NCI-H2029 (cell line): Measurements from ENCODE around the gene IGIP.
A peak's percentile ranks its signal among the peaks of the same experiment; 100 is the strongest.
"Not testable (repeated sequence)": the region's sequence is repeated elsewhere in the genome, so short reads cannot be mapped to it uniquely, and the experiment has no call there.

Experiments
- DNase-seq: peaks from one replicate; lab custom pipeline; 2025; lab: John Stamatoyannopoulos, UW

The IGIP gene

DNA sequence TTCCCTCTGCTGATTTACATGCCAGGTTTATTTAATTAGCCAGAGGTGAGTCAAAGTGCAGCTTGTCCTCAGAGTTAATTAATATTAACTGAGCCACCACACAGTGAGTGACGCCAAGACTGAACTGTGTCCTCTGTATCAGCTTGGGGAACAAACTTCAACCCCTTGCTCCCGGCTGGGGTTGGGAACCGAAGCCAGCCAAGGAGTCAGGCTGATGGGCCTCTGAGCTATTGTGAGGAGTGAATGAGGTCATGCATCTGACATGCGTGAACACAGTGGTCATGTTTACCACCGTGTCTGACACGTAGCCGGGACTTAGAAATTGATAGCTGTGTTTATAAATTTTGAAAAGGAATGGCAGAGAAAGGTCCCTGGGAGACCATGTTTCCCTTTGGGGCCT lies 17.1 kb downstream of the IGIP start:
- no peak for DNase-seq

DNA sequence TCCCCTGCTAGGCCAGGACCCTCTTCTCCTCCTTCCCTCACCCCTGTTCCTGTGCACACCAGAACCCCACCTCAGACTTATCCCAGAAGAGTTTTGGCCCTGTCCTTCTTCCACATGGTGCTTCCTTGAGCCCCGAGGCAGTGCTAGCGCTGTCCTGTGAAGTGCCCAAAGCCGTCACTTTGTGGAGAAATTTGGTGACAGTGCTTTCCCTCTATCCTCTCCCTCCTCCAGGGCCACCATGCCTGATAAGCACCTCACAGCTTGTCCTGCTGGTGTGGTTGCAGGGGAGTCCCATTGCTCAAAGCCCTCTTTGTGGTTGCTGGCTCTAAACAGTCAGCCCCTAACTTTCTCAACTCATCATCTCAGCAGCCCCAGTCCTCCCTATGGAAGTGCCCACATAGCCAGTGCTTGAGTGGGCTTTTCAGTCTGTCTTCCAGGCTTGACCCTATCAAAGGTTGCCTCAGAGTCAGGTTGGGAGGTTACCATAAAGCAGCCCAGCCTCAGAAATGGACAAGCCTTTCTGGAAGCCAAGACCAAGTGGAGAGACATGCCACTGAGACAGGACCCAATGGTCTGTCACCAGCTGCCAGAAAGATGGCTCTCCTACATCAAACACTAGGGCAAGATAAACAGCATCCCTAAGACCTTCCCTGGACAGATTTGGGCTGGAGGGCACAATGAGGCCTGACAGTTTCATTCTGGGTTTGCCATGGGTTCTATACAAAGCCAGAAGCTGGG lies 18.0 kb downstream of the IGIP start:
- DNase-seq, result no peak

DNA sequence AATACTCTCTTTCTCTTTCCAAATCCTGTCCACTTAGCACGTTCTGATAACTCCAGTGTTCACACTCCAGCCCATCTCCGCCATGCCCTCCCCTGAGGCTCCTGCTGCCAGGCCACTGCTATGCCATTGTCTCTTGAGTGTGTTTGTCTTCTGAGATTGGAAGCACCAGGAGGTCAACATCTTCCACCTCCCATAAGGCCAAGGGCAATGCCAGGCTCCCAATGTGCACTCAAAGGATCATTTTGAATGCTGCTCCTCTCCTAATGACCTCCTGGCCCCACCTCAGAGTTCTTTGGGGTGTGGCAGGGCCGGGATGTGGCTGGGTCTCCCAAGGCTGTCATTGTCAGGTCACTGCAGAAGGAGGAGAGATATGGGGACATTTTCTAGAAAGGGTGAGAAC lies 19.5 kb downstream of the IGIP start:
- no peak for DNase-seq

DNA sequence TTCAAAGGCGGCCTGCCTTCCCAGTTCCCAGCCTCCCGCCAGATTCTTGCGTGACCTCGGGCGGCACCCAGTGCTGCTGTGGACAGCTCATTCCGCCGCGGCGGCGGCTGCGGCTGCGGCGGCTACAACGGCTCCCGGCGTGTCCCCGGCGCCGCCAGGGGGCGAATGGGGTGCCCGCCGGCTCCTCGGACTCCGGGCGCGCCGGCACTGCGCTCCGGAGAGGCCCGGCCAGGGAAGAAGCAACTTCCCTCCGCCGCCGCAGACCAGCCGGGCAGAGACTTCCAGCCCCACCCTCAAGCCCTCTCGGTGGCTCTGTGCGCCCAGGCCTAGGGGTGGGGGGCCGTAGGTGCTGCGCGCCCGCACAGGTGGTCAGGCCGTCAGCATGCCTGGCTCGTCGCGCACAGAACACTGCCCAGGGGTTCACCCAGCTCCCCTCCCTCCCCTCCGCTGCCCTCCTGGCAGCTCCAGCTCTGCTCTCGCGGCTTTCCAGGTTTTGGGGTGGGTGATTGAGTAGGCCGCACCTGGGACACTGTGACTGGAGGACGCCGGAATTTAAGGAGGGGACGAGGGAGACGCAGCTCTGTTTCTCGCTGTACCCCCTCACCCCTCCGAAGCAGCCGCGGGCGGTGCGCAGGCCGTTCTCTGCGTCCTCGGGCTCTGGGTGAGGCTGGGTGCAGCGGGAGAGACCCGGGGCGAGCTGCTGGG lies 20.2 kb downstream of the IGIP start:
- no peak for DNase-seq

DNA sequence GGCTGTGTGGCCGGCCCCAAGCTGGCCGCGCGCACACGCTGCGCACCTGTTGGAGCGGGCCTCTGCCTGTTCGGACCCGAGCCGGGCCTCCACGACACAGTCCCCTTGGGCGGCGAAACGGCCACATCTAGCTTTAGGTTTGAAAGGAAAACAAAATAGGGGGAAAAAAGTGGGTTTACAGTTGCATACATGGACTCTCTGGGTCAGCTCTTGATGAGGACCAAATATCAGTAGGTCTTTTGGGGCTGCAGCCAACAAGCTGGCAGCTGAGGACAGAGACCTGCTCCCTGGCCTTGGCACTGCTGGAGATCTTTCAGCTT lies 20.7 kb downstream of the IGIP start:
- DNase-seq, result no peak

DNA sequence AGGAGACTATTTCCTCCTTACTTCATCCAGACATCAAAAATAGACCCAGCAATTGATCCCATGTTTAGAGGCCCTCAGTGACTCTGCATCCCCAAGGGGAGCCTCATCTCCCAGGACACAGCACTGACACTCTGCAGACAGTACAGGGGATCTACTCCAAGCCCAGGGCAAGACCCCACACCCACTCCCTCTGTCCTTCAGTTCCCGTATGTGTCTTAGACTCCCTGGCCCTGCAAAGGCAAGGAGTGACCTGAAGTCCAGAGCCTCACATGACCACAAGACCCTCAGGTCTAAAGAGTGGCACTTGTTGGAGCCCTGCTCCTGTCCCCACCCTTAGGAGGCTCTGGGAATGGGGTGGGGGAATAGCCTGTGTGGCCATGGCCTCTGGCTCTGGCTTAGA lies 21.7 kb downstream of the IGIP start:
- DNase-seq, result no peak

DNA sequence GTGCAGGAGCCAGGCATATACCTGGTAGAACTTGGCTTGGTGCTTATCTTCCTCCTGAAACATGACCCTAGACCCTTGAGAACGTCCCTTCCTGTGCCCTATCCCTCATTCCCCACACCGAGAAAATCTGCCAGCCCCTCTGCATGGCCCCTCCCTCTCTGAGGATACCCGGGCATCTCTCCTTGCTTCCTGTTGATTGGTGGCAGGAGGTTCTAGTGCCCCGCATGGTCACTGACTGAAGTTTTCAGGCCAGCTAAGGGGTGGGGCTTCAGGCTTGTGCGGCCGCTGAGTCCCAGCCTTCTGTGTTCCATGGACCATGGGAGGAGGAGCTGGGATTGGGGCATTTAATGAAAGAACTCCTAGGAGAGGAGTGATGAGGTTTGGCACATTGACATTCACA lies 22.8 kb downstream of the IGIP start:
- no peak for DNase-seq

DNA sequence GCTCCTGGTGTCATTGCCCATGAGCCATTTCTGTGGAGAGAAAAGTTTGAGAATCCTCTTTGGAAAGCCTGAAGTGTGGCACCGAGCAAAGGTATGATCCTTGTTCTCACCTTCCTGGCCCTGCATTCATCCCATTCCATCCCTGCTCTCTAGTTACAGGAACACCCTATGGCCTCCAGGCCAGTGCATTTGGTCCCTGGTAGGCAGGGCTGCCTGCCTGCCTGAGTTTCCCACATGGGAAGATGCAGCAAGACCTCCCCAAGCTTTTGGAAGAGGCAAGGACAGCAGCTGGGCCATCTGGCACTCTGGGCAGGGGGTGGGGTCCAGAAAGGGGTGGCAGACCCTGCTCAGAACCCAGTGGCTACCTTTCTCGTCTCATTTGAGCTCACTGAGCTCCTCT lies 24.5 kb downstream of the IGIP start:
- DNase-seq, result no peak

DNA sequence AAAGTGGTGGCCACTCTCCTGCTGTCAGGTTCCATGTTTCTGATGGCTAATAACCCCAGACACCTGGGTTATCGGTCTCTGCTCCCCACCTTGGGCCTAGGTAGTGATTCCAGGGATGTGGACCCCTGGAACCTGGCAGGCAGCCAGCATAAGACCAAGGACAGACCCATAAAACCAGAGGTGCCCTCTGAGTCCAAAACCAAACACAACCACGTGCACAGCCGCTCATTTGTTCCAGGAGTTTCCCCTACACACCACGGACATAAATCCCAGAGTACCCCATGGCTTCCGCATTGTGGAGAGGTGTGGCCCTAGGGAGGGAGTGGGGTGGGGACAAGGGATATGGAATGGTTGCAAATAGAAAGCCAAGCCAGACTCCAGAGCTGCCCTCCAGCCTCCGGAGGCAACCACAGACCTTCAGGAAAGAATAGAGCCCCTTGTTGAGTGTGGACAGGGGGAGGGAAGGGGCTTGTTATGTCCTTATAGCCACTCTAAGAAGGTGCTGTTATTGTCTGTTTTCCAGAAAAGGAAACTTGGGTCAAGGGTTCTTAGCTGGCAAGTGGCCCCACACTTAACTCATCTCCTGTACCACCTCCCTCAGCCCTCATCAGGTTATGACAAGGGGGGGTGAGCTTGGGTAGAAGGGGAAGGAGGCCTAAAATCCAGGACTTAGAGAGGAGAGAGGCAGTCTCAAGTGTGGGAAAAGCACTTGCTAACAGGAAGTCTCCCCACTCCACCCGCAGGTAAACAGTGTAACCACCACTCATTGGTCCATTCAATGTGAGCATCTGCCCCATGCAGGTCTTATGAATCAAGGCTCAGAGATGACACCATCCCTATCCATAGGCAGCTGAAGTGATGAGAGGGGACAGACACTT lies 25.6 kb downstream of the IGIP start:
- peak; percentile 93 for DNase-seq

DNA sequence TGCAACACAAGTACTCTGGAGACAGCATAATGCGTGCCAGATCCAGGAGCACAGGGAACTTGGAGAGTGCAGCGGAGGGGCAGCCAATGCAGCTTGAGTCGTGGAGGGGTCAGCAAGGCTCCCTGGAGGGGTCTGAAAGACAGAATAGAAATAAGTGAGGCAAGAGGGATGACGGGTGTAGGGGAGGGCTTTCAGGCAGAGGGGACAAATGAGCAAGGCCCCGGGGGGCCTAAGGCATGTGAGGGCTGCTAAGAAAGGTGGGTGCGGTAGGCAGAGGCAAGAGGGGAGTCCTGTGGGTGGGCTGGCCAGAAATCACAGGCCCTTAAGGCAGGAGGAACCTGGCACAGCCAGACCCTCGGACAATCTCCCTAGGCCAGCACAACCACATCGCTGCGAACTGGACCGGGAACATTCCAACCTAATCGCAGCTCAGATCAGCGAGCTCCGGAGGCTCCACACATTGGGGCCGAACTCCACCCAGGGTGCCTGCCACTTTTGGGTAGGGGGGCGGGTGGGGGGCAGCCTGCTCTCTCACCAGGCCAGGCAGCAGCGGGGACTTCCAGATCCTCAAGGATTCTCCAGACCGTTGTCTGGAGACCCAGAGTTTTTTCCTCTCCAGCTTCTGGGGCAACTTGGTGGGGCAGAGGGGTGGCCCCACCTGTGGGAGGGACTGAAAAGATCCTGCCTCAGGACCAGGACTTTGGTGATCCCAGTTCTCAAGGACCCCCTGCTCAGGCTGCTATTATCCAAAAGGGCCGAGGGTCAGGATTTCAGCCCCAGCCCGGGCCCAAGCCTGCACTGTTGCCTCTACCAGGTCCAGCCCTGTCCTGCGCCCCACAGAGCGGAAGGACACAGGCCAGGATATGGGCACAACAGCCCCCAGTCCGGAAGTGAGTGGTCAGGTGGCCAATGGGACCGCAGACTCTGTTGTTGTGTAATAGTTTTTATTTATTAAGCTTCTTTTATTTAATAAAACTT lies 26.6 kb downstream of the IGIP start:
- no peak for DNase-seq

DNA sequence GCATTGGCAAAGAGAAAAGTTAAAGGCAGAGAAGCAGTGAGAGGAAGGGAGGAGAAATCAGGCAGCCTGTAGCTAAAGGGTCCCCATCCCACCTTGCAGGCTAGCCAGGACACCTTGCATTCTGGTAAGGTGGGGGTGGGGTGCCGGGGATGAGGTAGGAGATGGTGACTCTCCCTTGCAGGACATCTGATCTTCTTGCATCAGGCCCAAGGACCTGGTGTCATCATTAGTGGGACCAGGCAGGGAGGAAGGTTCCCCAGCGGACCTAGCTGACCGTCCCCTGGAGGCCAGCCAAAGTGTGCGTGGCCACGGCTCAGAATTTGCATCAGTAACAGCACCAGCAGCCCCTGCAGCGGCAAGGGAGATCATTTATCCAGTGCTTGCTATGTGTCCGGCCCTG lies 27.5 kb downstream of the IGIP start:
- DNase-seq, result no peak

DNA sequence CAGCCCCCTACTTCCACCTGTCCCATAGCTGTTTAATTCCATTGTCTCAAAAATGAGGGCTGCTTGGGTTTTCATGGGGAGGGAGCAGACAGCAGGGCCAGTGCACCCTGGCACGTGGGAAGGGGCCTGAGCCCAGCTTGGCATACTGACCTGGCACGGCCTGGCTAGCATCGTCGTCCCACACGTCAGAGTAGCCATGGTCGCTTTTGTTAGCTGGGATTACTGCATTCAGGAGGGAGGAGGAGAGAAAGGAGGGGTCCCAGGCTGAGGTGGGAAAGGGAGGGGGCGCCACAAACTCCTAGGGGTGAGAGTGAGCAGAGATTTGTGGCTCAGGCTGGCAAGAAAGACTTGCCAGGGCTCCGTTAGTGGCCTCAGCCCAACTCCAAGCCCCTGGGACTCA lies 28.2 kb downstream of the IGIP start:
- DNase-seq, result no peak

DNA sequence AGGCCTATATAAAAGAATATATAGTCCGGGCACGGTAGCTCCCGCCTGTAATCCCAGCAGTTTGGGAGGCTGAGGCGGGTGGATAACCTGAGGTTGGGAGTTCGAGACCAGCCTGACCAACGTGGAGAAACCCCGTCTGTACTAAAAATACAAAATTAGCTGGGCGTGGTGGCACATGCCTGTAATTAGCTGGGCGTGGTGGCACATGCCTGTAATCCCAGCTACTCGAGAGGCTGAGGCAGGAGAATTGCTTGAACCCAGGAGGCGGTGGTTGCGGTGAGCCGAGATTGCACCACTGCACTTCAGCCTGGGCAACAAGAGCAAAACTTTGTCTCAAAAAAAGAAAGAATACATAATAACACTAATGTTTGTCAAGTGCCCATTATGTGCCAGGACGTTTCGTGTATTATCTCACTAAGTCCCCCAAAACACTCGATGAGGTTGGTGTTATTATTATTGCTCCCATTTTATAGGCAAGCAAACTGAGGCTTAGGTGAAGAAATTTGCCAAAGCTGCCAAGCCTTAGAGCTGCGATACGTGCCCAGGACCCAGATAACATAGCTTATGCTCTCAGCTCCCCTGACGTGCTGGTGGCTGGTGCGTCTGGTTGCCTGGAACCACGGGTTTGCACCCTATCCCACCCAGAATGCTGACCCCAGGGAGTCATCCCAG lies 29.1 kb downstream of the IGIP start:
- not testable (repeated sequence) for DNase-seq

DNA sequence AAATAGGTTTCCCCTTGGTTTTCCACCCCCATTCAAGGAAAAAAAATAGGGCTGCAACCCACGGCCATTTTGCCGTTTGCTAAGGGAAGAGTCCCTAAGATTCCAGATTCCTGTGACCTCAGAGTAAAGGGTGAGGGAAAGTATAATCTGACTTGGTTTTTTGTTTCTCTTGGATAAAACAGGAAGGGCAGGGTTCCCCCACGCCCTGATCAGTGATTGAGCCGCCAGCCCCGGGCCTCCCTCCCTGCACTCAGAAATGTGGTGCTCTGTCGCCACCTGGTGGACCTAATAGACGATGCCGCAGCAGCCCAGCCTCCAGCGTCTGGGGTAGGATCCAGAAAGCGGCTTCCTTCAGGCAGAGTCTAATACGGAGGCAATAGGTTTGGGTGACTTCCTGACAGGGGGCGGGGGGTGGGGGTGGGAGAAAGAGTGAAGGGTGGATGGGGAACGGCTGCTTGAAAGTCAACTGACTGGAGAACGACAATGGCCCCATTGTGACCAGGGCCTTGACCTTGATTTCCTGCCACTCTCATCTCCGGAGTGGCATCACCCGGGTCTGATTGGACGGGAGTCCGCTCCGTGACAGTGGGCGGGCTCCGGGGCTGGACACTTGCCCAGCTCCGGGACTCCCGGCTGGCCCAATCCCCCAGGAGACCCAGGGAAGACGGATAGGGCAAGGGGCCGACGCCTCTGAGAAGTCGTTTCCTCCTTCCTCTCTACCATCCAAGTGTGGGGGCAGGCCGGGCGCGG lies 31.5 kb downstream of the IGIP start:
- DNase-seq, result peak; percentile 73

DNA sequence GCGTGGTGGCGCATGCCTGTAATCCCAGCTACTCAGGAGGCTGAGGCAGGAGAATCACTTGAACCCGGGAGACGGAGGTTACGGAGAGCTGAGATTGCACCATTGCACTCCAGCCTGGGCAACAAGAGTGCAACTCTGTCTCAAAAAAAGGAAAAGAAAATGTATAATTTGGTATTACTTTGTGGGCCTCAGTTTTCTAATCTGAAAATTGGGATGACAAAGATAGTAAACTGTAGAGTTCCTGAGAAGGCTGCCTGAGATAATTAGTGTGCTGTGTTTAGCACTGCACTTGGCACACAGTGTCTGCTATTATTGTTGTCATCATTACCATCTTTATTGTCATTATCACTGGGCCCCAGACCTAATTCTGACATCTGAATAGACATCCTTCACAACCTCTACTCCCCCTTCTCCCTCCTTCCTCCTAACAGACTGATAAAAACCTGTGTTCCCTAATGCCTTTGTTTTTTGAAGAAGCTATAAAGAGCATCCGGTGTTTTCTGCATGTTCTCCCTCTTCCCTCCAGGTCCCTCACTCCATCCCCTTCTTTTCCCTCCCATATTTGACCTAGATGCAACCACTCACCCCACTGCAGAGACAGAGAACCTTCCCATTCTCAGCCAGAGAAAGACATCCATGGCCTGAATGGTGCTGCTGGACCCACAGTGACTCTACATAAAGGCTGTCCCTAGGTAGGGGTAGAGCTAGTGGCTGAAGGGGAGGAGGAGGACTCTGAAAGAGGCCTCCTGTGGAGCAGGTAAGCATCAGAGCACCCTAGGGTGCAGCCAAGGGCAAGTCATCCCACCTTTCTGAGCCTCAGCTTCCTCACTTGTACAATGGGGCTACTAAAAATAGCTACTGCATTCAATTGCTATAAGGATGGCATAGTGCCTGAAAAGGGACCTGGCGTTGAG lies 33.5 kb downstream of the IGIP start:
- no peak for DNase-seq

DNA sequence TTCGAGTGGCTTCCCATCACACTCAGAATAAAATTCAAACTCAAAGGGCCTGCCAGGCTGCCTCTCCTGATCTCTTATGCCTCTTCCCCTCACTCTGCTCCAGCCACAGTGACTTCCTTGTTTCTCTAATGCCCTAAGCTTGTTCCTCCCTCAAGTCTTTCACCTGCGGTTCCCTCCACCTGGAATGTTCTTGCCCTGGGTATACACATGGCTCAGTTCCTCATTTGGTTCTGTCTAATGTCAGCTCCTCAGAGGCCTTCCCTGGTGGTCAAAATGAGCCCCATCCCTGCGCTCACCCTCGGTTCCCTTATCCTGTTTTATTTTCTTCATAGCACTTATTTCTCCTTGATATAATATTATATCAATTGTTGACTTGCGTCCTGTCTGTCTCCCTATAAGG lies 36.5 kb downstream of the IGIP start:
- DNase-seq, result peak; percentile 7

DNA sequence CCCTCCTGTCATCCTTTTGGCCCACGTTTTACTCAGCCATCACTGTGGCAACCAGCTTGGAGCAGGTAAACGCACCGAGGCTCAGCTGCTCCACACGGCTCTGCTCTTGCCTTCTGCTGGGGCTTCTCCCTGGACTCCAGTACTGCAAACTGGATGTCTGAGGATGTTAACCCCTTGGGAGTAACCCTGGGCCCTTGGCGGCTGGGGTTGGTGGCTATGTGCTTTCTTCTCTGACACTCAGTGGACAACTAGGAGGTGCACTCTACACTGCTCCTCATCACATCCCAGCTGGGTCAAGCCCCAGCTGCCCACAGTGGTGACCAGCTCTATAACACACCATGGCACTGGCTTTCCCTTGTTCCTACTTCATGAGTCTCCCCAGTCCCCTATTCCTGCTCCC lies 37.0 kb downstream of the IGIP start:
- peak; percentile 51 for DNase-seq

DNA sequence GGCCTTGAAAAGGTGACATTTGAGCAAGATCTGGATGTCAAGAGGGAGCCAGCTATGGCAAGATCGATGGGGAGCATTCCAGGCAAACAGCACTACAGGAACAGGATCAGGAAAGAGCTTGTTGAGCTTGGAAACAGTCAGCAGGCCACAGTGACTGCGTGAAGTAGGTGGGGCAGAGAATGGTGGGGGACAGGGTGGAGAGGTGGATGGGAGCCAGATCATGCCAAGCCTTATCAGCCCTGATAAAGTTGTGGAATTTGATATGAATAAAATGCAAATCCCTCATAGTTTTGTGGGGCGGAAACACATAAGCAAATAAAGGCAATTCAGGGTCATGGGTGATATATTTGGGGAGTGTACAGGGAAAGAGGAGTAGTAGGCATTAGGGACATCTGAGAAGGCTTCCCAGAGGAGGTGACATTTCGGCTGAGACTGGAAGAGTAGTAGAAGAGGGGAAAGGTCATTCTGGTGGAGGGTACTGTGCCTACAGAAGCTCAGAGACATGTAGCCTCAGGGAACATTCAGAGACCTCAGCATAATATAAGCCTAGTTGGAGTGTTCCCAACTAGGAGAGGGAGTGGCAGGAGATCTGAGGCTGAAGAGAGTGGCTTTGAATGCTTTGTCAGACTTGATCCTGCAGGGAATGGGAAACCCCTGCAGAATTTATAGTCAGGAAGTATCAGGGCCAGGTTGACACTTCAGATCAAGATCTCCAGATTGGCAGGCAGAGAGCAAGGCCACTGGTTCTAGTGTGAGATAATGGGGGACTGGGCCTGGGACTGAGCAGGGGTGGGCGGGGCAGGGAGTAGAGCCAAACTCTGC lies 39.6 kb downstream of the IGIP start:
- peak; percentile 22 for DNase-seq

DNA sequence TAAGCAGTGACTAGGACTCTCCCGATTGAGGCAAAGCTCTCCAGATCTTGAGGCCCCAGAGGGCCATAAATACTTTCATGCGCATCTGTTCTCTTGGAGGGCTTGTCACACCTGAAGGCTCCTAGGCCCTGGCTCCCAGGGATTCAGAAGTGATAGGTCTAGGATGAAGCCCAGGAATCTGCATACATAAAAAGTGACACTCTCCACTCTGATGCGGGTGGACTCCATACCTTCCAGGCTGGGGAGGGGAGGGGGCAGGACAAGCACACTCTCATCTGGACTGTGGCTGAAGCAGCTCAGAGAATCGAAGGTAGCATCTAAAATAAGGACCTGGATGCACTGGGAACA lies 40.2 kb downstream of the IGIP start:
- DNase-seq, result no peak
